Loucy (cell line): Measurements from ENCODE around the gene MTHFSD.
"Not testable (repeated sequence)": the region's sequence is repeated elsewhere in the genome, so short reads cannot be mapped to it uniquely, and the experiment has no call there.

Experiments used
- H2AFZ ChIP-seq: fragments of 200-600 bp; sonication (generic); 2 replicates; pipeline ENCODE4 v1.6.0; 2016; ENCODE audit warnings: antibody characterized with exemption, mild to moderate bottlenecking, low read length, moderate library complexity
- H3F3A ChIP-seq: fragments of 200-600 bp; 2 replicates; pipeline ENCODE4 v1.6.0; 2016; ENCODE audit warnings: antibody characterized with exemption, low read depth, mild to moderate bottlenecking
- H3K27me3 ChIP-seq: fragments of 200-600 bp; sonication (generic); 2 replicates; pipeline ENCODE4 v1.6.1; 2014; ENCODE audit warnings: low read length, mild to moderate bottlenecking; ENCODE audit not compliant: insufficient read depth, poor library complexity, severe bottlenecking
- H3K36me3 ChIP-seq: fragments of 200-600 bp; sonication (generic); 2 replicates; pipeline ENCODE4 v1.6.1; 2016; ENCODE audit warnings: low read length; ENCODE audit not compliant: insufficient read depth
- H3K4me1 ChIP-seq: fragments of 200-600 bp; sonication (generic); 2 replicates; pipeline ENCODE4 v1.5.1; 2014; ENCODE audit warnings: low read length, mild to moderate bottlenecking; ENCODE audit not compliant: insufficient read depth, poor library complexity, severe bottlenecking
- H3K4me2 ChIP-seq: fragments of 200-600 bp; sonication (generic); 2 replicates; pipeline ENCODE4 v1.6.0; 2014; ENCODE audit warnings: antibody characterized with exemption, low read length, low read depth, mild to moderate bottlenecking; ENCODE audit not compliant: poor library complexity, severe bottlenecking
- H3K4me3 ChIP-seq: fragments of 200-600 bp; sonication (generic); 2 replicates; pipeline ENCODE4 v1.5.1; 2014; ENCODE audit warnings: low read length, mild to moderate bottlenecking, mixed read lengths; ENCODE audit not compliant: poor library complexity, severe bottlenecking
- H3K79me2 ChIP-seq: fragments of 200-600 bp; sonication (generic); 2 replicates; pipeline ENCODE4 v1.6.1; 2014; ENCODE audit warnings: low read length; ENCODE audit not compliant: insufficient read depth
- H3K9ac ChIP-seq: fragments of 200-600 bp; sonication (generic); 2 replicates; pipeline ENCODE4 v1.6.0; 2014; ENCODE audit warnings: mild to moderate bottlenecking, low read depth, low read length, moderate library complexity; ENCODE audit not compliant: poor library complexity, severe bottlenecking
- H3K9me2 ChIP-seq: fragments of 200-600 bp; sonication (generic); replicated peaks from 2 replicates; pipeline ENCODE4 v1.6.1; 2016; ENCODE audit warnings: low read depth, low read length, mixed read lengths
- H3K9me3 ChIP-seq: fragments of 200-600 bp; sonication (generic); 2 replicates; pipeline ENCODE4 v1.6.1; 2014; ENCODE audit warnings: mild to moderate bottlenecking, antibody characterized with exemption, low read length, low read depth; ENCODE audit not compliant: insufficient read depth
- H4K20me1 ChIP-seq: fragments of 200-600 bp; sonication (generic); 2 replicates; pipeline ENCODE4 v1.6.0; 2014; ENCODE audit warnings: antibody characterized with exemption, low read length, mild to moderate bottlenecking; ENCODE audit not compliant: insufficient read depth, poor library complexity, severe bottlenecking
- EZH2phosphoT487 ChIP-seq: fragments of 200-600 bp; IDR thresholded peaks from 2 replicates; pipeline ENCODE4 v1.6.1; 2018; ENCODE audit warnings: antibody characterized with exemption, mild to moderate bottlenecking, moderate library complexity, borderline replicate concordance
- TF ChIP-seq, protein P1 (sequence below): fragments of 200-600 bp; sonication (generic); conservative IDR thresholded peaks from 2 replicates; pipeline ENCODE4 v1.5.1; 2014; ENCODE audit warnings: mild to moderate bottlenecking, antibody characterized with exemption, low read length

MTHFSD gene

DNA sequence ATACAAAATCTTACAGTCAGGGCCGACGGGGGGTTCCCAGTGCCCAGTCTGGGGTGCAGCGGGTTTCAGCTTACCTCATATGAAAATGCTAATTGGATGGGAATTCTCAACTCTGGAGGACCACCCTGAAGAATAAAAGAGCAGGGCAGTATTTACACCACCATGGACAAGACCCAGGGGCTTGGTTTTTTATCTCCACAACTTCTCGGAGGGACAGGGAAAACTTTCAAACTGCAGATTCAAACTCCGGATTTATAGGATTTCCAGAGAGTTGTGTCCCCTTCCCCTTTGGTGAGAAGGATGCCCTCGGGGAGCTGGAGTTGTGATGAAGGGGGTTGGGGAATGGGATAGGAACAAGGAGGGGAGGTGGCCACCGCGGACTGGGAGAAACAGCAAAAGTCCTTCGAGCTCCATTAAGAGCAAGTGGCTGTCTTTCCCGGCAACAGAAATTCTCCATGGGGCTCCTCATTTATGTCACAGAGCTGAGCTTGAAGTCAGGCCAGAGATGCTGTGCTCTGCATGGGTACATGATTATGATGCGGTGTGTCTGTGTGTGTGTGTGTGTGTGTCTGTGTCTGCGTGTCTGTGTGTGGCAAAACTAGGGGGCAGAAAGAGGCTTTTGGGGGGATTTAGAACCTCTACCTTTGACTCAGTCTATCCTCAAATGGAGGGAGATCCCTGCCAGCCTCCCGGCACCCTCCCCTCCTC is 39.0 kb upstream of the MTHFSD start:
- no peaks in the 10 kb centered on the region for H3F3A ChIP-seq
- no peaks in the 10 kb centered on the region for H3K9me3 ChIP-seq
- peak overlapping the region; percentile 59 for H3K9ac ChIP-seq
- no peaks in the 10 kb centered on the region for H3K79me2 ChIP-seq
- H2AFZ ChIP-seq, result peak overlapping the region; percentile 73
- H3K27me3 ChIP-seq, result no peaks in the 10 kb centered on the region
- TF ChIP-seq, protein P1, sequence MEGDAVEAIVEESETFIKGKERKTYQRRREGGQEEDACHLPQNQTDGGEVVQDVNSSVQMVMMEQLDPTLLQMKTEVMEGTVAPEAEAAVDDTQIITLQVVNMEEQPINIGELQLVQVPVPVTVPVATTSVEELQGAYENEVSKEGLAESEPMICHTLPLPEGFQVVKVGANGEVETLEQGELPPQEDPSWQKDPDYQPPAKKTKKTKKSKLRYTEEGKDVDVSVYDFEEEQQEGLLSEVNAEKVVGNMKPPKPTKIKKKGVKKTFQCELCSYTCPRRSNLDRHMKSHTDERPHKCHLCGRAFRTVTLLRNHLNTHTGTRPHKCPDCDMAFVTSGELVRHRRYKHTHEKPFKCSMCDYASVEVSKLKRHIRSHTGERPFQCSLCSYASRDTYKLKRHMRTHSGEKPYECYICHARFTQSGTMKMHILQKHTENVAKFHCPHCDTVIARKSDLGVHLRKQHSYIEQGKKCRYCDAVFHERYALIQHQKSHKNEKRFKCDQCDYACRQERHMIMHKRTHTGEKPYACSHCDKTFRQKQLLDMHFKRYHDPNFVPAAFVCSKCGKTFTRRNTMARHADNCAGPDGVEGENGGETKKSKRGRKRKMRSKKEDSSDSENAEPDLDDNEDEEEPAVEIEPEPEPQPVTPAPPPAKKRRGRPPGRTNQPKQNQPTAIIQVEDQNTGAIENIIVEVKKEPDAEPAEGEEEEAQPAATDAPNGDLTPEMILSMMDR, result no peak
- TF ChIP-seq EZH2phosphoT487, result no peak
- H3K4me2 ChIP-seq, result peak overlapping the region; percentile 69
- H3K4me3 ChIP-seq, result peak overlapping the region; percentile 54
- peaks cover 25% of the 10 kb centered on the region for H3K4me1 ChIP-seq
- no peaks in the 10 kb centered on the region for H3K9me2 ChIP-seq
- H3K36me3 ChIP-seq, result no peaks in the 10 kb centered on the region
- no peaks in the 10 kb centered on the region for H4K20me1 ChIP-seq

DNA sequence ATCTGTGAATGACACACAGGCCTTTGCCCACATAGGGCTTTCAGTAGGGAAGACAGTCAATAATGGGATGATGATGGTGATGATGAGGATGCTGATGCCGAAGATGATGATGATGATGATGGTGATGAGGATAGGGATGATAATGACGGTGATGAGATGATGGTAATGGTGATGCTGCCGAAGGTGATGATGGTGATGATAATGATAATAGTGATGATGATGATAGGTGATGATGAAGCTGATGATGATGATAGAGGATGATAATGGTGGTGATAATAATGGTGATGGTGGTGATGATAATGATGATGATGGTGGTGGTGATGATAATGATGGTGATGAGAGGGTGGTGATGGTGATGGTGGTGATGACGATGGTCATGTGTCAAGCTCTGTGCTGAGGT is 36.2 kb upstream of the MTHFSD start:
- H4K20me1 ChIP-seq, result no peaks in the 10 kb centered on the region
- H3K4me1 ChIP-seq, result peaks cover 19% of the 10 kb centered on the region
- no peaks in the 10 kb centered on the region for H3K9me2 ChIP-seq
- H3K79me2 ChIP-seq, result no peaks in the 10 kb centered on the region
- no peaks in the 10 kb centered on the region for H3K27me3 ChIP-seq
- no peaks in the 10 kb centered on the region for H3F3A ChIP-seq
- no peaks in the 10 kb centered on the region for H3K36me3 ChIP-seq
- no peak for TF ChIP-seq EZH2phosphoT487
- TF ChIP-seq, protein P1, result no peak
- H2AFZ ChIP-seq, result no peak overlapping the region
- H3K4me2 ChIP-seq, result no peak overlapping the region
- H3K9ac ChIP-seq, result no peak overlapping the region
- H3K9me3 ChIP-seq, result no peaks in the 10 kb centered on the region
- no peak overlapping the region for H3K4me3 ChIP-seq

DNA sequence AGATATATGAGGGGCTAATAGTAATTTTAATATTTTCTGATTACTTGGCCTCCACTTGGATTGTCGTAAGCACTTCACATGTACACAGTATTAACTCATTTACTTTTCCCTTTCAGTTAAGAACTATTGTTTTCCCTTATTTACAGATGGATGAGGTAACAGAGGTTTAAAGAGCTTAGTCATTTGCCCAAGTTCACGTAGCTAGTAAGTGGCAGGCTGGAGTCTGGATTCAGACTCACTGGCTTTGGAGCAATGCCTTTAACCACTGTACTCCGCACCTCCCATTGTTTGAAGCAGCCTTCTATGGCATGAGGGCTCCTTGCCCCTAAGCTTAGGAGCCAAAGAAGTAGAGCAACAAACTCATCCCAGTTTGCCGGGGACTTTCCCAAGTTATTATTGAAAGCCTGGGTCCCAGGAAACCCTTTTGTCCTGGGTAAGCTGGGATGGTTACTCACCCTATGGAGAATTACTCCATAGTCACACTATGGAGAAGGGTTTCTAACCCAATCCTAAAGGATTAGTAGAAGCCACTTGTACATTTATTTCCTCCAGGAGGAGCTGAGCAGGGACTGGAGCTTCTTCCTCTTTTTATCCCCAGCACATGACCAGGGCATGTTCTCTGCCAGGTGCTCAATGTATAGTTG is 35.6 kb upstream of the MTHFSD start:
- H3K4me2 ChIP-seq, result no peak overlapping the region
- no peaks in the 10 kb centered on the region for H3K9me3 ChIP-seq

DNA sequence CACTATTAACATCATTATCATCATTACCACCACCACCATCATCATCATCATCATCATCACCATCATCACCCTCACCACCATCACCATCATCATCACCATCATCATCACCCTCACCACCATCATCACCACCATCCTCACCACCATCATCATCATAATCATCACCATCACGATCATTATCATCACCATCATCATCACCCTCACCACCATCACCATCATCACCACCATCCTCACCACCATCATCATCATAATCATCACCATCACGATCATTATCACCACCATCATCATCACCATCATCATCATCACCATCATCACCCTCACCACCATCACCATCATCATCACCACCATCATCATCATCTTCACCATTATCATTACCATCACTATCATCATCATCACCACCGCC is 32.9 kb upstream of the MTHFSD start:
- H3K36me3 ChIP-seq, H3K4me1 ChIP-seq, H2AFZ ChIP-seq, H3K4me2 ChIP-seq, H3K9ac ChIP-seq, H3K9me3 ChIP-seq, H3K79me2 ChIP-seq, H3K4me3 ChIP-seq, H3K9me2 ChIP-seq, H4K20me1 ChIP-seq, H3F3A ChIP-seq, H3K27me3 ChIP-seq: not testable (repeated sequence)

More for the DNA sequence above, 35.6 kb upstream of the MTHFSD start:
- Histone ChIP-seq H3K9ac (no peak overlapping the region), H3K4me3 (no peak overlapping the region), H3K9me2 (no peaks in the 10 kb centered on the region), H3K36me3 (no peaks in the 10 kb centered on the region), H4K20me1 (no peaks in the 10 kb centered on the region), H3K4me1 (peaks cover 19% of the 10 kb centered on the region), H2AFZ (no peak overlapping the region), H3K27me3 (no peaks in the 10 kb centered on the region), H3F3A (no peaks in the 10 kb centered on the region), H3K79me2 (no peaks in the 10 kb centered on the region)
- no peak for TF ChIP-seq EZH2phosphoT487
- TF ChIP-seq, protein P1, result no peak
